ENCODE measurements around the gene TASOR2.
A peak's percentile ranks its signal among the peaks of the same experiment; 100 is the strongest.

Gene TASOR2

GRCh38 chr10:5684318-5684970 is at the start of gene TASOR2:
TSS of gene TASOR2 (plus strand) at chr10:5684838. CDS start at chr10:5720643, 35,805 bp downstream.
- DNase-seq (ENCODE audit: low read depth) = peak; percentile 96

- DNase-seq (ENCODE audit: low read depth) = no peak
Measured at GRCh38 chr10:5634918-5635317, 49.7 kb upstream of the TASOR2 start.

DNA sequence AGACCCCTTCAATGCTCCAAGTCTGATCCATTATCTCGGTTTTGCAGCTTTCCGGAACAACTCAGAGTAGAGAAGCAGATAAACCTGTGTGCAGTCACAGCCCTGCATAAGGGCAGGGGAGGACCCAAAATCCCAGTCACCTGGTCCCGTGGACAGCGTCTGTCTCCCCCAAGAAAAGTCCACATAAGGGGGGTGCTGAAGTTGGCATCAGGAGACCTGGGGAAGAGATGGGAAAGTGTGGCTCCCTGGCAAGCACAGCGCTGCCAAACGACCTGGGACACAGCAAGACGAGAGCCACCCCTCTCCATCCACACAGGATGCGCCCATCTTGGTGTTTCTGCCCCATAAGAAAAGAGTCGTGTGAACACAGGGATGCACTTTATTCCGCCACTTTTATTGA is 46.1 kb upstream of the TASOR2 start:
- no peak for DNase-seq (ENCODE audit: low read depth)

DNA sequence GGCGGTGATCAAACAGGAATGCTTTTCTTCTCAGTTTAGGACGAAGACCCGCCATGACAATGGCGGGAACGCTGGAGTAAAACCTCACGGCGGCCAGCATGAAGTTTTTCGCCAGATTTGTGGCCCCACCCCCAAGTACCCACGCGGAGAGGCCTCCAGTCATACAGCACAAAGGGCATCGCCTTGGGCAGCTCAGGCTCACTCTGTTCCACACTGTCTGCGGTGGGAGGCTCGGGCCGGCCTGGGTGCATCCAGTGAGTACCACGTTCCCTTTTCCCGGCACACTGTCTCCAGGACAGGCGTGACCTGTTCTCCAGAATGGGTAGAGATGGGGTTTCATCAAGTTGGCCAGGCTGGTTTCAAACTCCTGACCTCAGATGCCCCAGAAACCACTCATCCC is 45.6 kb upstream of the TASOR2 start:
- no peak for DNase-seq (ENCODE audit: low read depth)

DNA sequence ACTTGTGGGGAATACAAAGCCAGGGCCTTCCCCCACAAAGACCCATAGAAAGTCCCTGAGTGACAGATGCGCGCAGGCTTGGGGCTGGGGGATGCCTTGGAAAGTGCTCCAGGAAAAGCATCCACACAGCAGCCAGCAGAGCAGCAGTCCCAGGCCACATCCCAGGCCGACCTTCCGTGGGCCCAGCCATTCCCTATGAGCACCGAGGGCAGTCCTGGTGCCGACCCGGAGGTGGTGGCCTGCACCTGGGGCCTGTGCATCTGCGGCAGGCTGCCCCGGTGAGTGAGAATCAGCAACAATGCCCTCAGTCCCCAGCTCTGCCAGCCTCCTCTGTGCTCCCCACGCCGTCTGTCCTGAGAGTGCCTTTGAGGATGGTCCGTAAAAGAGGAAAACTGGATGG is 44.6 kb upstream of the TASOR2 start:
- no peak for DNase-seq (ENCODE audit: low read depth)

DNA sequence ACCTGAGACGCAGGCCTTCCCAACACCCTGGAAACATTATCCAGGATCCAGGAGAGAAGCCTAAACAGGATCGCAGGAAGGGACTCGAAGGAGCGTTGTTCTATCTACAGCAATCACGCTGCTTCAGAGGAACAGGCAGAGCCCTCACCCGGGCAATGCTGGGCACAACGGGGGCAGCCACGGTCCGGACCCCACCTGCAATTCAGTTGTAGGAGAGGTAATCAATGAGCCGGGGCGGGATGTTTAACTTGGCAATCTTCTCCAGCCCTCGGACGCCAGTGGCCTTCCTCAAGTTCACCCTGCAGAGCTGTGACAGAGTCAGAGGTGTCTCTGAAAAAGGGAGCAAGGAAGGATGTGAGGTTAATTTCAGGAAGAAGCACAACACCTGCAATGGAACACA is 44.1 kb upstream of the TASOR2 start:
- DNase-seq (ENCODE audit: low read depth) = no peak

- DNase-seq (ENCODE audit: low read depth) = no peak
Measured at GRCh38 chr10:5641501-5641900, 43.1 kb upstream of the TASOR2 start.

DNA sequence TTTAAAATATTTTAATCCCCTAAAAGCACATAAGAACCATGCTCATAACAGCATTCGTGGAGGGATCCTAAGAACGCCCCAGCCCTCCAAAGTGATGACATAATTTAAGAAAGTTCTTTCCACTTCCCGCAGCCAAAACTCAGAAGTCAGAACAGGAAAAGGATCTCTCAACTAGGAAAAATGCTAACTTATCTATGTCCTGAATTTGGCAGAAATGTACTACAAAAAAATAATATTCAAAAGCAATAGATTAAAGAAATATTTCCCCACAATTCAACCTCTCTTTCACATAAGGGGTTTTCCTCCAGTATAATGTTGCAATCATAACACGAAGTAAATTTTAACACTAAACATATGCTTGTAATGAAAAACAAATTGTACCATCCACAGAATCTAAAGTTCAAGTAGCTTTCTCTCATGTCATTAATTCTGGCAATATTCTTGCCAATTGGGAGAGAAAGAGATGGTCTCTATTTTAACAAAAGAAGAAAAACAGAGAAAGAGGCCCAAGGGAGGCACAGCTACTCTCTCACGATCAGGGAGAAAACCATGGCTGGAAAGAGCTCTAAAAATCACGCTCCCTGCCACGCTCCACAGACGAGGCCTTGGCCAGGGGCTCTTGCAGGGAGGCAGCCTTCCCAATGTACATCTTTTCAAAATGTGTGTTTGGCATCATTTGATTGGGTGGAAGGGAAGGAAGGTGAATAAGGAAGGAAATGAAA is 41.1 kb upstream of the TASOR2 start:
- DNase-seq (ENCODE audit: low read depth) = no peak

- DNase-seq (ENCODE audit: low read depth) = no peak
Measured at GRCh38 chr10:5644930-5645329, 39.7 kb upstream of the TASOR2 start.

- no peak for DNase-seq (ENCODE audit: low read depth)
Measured at GRCh38 chr10:5645375-5645774, 39.3 kb upstream of the TASOR2 start.

DNA sequence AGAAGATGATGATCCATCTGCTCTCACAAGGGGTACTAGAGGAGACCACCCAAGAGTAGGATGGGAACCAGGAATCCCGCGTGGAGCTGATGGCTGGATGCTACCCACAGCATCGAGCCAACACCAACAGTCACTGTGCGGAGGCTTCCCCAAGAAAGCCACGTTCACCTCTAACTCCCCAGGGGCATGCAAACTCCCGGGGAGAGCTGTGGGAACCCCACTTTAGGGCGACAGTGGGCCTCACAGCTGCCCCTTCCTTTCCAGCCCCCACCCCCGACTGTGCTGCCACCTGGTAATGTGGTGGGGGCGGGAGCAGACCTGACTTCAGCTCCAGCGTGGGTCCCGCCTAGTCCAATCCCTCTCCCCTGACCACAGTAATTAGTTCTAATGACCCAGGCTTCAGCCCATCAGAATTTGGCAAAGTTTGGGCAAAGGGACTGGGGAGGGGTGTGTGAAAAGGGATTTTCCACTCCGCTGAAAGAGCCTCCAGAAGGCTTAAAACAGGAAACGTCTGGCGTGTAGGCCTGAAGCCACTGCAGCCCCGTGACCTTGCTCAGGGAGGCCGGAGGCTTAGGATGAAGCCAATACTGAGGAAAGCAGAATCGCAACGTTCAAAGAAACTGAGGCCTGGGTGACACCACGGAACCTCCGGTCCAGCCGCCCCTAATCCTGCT is 38.6 kb upstream of the TASOR2 start:
- DNase-seq (ENCODE audit: low read depth) = no peak

GRCh38 chr10:5647507-5648240 is 37.0 kb upstream of the TASOR2 start:
- DNase-seq (ENCODE audit: low read depth) = no peak

DNA sequence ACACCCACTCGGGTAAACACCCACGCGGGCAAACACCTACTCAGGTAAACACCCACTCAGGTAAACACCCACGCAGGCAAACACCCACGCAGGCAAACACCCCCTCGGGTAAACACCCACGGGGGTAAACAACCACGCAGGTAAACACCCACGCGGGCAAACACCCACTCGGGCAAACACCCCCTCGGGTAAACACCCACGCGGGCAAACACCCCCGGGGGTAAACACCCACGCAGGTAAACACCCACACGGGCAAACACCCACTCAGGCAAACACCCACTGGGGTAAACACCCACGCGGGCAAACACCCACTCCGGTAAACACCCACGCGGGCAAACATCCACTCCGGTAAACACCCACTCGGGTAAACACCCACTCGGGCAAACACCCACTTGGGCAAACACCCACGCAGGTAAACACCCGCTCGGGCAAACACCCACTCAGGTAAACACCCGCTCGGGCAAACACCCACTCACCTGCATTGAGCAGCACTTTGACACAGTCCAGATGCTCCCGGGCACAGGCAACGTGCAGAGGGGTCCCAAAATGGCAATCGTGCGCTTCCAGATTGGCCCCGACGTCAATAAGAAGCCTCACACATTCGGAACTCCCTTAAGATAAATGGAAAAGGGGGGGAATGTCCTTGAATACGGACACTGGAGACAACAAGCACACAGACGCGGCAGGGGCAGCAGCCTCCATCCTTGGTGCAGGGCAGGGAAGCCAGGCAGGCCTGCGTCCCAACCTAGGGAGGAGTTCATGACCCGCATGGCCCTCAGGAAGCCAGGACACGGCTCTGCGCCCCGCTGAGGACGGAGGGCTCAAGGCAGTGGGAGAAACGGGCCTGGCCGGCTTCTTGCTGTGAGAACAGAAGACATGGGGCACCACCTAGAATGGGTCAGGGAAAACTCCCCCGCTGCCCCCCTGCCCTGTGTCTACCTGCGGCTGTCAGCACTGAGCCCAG is 35.9 kb upstream of the TASOR2 start:
- DNase-seq (ENCODE audit: low read depth) = no peak

DNA sequence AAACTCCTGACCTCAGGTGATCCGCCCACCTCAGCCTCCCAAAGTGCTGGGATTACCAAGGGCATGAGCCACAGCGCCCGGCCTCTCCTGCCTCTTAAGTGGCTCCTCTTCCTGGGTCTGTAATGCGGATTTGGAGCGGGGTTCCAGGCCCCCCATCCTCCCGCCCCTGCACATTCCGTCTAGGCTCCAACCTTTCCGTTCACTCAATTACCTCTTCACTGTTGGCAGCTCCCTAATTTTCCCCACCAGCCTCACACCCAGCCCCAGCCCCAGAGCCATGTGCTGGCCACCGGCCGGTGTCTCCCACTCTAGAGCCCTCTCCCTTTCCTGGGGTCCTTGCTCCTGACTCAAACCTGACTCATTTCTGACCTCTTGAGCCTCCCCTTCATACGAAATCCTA is 34.9 kb upstream of the TASOR2 start:
- no peak for DNase-seq (ENCODE audit: low read depth)

GRCh38 chr10:5650664-5651387 is 33.8 kb upstream of the TASOR2 start:
- no peak for DNase-seq (ENCODE audit: low read depth)

GRCh38 chr10:5651388-5651764 is 33.3 kb upstream of the TASOR2 start:
- no peak for DNase-seq (ENCODE audit: low read depth)

- no peak for DNase-seq (ENCODE audit: low read depth)
Measured at GRCh38 chr10:5652746-5653145, 31.9 kb upstream of the TASOR2 start.

- DNase-seq (ENCODE audit: low read depth) = no peak
Measured at GRCh38 chr10:5654218-5654755, 30.4 kb upstream of the TASOR2 start.

DNA sequence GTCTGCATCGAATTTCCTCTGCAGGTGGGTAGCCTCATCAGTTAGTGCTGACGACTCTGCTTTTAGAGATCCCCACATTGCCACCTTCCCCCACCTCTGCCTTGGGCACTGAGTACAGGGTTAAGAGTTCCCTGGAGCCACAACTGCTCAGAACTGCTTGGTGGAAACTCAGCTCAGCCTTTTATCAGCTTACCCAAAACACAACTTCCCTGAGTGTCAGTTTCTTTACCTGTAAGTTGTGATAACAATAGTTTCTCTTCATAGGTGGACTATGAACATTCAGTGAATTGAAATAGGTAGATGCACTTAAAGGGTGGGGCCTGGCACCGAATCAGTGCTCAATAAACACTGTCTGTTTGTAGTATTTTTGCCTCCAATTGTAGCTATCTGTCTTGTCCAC is 29.5 kb upstream of the TASOR2 start:
- no peak for DNase-seq (ENCODE audit: low read depth)

DNA sequence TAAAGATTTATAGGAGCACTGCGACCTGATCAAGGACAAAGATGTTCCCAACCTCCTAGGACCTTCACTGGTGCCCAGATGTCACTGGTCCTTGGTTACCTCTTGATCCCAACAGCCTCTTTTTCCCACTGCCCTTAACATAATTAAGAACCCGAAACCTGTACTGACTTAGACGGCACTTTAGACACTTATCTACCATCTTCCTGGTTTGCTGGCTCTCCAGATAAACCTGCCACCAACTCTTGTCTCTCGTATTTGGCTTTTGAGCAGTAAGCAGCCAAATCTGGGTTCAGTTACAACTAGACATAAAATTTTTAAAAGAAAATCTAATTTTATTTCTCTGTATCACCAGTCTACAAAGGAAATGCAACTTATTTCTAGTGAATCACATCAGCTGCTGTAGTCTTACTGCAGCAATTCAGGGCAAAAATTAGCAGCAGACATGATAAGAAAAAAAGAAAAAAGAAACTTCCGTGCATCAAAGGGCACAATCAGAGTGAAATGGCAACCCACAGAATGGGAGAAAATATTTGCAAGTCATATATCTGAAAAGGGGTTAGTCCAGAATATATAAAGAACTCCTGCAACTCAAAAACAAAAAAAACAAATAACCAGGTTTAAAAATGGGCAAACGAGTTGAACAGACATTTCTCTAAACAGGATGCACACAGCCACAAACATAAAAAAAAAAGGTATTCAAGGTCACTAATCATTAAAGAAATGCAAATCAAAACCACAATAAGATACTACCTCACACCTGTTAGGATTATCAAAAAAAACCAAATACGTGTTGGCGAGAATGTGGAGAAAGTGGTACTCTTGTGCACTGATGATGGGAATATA is 27.7 kb upstream of the TASOR2 start:
- no peak for DNase-seq (ENCODE audit: low read depth)
